GM21526 (cell line): Measurements from ENCODE around the gene D2HGDH.
"Not testable (repeated sequence)": the region's sequence is repeated elsewhere in the genome, so short reads cannot be mapped to it uniquely, and the experiment has no call there.

Source experiments
- ATAC-seq: cut with Tn5 transposase; IDR thresholded peaks from one replicate; pipeline ENCODE4 v1.9.1; 2021; ENCODE audit warnings: moderate library complexity; ENCODE audit not compliant: unreplicated experiment, low FRiP score

D2HGDH gene

GRCh38 chr2:241746084-241746483, 11.7 kb downstream of the D2HGDH start:
- no peak for ATAC-seq

GRCh38 chr2:241748468-241749256, 14.2 kb downstream of the D2HGDH start:
- ATAC-seq = no peak

GRCh38 chr2:241750076-241750840, 15.8 kb downstream of the D2HGDH start:
- ATAC-seq = no peak

- ATAC-seq = no peak
These were observed 16.7 kb downstream of the D2HGDH start for GRCh38 chr2:241751152-241751551.

- ATAC-seq = no peak
These were observed 17.3 kb downstream of the D2HGDH start for GRCh38 chr2:241751776-241752175.

- ATAC-seq = no peak
These were observed 17.8 kb downstream of the D2HGDH start for GRCh38 chr2:241752253-241752652.

GRCh38 chr2:241752689-241753276, 18.4 kb downstream of the D2HGDH start:
- no peak for ATAC-seq

- no peak for ATAC-seq
These were observed 19.1 kb downstream of the D2HGDH start for GRCh38 chr2:241753493-241753892.

- no peak for ATAC-seq
These were observed 19.6 kb downstream of the D2HGDH start for GRCh38 chr2:241754042-241754441.

- ATAC-seq = no peak
These were observed 20.7 kb downstream of the D2HGDH start for GRCh38 chr2:241755166-241755565.

GRCh38 chr2:241755777-241756176, 21.3 kb downstream of the D2HGDH start:
- no peak for ATAC-seq

- ATAC-seq = no peak
These were observed 24.8 kb downstream of the D2HGDH start for GRCh38 chr2:241759067-241759807.

GRCh38 chr2:241759893-241760292, 25.5 kb downstream of the D2HGDH start:
- ATAC-seq = not testable (repeated sequence)

- no peak for ATAC-seq
These were observed 25.9 kb downstream of the D2HGDH start for GRCh38 chr2:241760301-241760771.

- no peak for ATAC-seq
These were observed 28.0 kb downstream of the D2HGDH start for GRCh38 chr2:241762321-241762932.

GRCh38 chr2:241762933-241763369, 28.5 kb downstream of the D2HGDH start:
- no peak for ATAC-seq

- ATAC-seq = no peak
These were observed 29.3 kb downstream of the D2HGDH start for GRCh38 chr2:241763551-241764274.

GRCh38 chr2:241764275-241765241, 30.1 kb downstream of the D2HGDH start:
- no peak for ATAC-seq
